Measurements from ENCODE around the gene EFHC2.

DNA sequence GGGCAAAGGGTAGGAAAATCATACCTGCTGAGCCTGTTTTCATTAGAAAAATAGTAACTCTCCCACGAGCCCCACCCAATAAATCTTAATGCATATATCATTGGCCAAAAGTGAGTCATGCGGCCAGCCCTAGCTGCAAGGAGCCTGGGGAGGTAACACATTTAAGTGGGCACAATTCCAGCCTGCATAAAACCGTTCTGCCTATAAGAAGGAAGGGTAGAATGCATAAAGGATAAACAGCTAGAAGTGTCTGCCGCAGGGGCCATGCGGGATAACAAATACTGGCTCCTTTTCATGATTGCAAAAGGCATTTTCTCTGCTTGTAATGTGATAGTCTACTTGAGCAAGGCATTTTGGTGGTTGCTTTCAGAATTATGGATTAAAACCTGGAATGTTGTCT lies 37.1 kb downstream of the EFHC2 start:
- TF ChIP-seq, protein P1, sequence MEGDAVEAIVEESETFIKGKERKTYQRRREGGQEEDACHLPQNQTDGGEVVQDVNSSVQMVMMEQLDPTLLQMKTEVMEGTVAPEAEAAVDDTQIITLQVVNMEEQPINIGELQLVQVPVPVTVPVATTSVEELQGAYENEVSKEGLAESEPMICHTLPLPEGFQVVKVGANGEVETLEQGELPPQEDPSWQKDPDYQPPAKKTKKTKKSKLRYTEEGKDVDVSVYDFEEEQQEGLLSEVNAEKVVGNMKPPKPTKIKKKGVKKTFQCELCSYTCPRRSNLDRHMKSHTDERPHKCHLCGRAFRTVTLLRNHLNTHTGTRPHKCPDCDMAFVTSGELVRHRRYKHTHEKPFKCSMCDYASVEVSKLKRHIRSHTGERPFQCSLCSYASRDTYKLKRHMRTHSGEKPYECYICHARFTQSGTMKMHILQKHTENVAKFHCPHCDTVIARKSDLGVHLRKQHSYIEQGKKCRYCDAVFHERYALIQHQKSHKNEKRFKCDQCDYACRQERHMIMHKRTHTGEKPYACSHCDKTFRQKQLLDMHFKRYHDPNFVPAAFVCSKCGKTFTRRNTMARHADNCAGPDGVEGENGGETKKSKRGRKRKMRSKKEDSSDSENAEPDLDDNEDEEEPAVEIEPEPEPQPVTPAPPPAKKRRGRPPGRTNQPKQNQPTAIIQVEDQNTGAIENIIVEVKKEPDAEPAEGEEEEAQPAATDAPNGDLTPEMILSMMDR (IDR thresholded peaks at IDR 0.05) = no peak
- TF ChIP-seq POLR2A (IDR thresholded peaks at IDR 0.05) = no peak

All from lower leg skin (tissue), 3 donors.